Tibial nerve (tissue), 4 donors: ENCODE measurements around the gene FGGY.

Experiments used
- EP300 ChIP-seq, 2 donors: sonication (generic); formaldehyde crosslinking; IDR thresholded peaks; one replicate each; pipeline ENCODE4 v1.6.1; 2017; ENCODE audit warnings: antibody characterized with exemption in 2 of 2, mild to moderate bottlenecking in 1 of 2
- POLR2A ChIP-seq, 2 donors: fragments of 450-650 bp; IDR thresholded peaks; one replicate each; pipeline ENCODE4 v1.6.1; 2017; ENCODE audit warnings: antibody characterized with exemption in 2 of 2, mild to moderate bottlenecking in 2 of 2, moderate library complexity in 2 of 2
- TF ChIP-seq, protein P1 (sequence below), 5 experiments: fragments of 200-600 bp in 3 of 5; fragments of 450-650 bp in 2 of 5; sonication (generic) in 3 of 5; IDR thresholded peaks; one replicate each; pipeline ENCODE4 v1.5.1; 2016 to 2019; ENCODE audit warnings: antibody characterized with exemption in 5 of 5, mild to moderate bottlenecking in 3 of 5, moderate library complexity in 2 of 5

DNA sequence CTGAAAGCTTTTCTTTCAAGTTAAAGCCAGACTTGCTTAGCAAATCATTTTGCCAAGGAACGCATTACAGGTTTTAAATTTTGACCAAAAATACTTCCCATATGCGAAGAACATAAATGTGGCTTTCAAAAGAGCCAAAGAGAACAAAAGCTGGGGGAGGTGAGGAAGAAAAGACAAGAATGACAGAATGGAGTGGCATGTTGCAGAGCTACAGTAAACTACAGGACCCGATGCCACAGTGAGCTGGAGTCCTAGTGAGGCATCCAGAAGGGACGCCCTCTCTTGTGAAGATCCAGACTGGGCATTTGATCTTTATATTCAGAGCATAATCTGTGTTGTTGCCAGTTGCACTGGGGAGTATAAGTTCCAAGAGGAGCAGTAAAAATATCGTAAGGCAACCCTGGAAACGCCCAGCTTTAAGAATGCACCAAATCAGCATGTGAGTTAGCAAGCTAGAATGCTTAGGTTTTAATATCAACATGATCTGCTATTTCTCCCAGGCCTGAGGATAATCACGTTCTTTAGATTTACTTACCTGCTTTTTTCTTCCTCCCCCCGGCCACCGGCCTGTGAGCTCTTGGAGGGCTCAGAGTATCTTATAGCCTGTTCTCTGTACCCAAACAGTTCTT lies 469.4 kb downstream of the FGGY start:
- TF ChIP-seq, protein P1, sequence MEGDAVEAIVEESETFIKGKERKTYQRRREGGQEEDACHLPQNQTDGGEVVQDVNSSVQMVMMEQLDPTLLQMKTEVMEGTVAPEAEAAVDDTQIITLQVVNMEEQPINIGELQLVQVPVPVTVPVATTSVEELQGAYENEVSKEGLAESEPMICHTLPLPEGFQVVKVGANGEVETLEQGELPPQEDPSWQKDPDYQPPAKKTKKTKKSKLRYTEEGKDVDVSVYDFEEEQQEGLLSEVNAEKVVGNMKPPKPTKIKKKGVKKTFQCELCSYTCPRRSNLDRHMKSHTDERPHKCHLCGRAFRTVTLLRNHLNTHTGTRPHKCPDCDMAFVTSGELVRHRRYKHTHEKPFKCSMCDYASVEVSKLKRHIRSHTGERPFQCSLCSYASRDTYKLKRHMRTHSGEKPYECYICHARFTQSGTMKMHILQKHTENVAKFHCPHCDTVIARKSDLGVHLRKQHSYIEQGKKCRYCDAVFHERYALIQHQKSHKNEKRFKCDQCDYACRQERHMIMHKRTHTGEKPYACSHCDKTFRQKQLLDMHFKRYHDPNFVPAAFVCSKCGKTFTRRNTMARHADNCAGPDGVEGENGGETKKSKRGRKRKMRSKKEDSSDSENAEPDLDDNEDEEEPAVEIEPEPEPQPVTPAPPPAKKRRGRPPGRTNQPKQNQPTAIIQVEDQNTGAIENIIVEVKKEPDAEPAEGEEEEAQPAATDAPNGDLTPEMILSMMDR (IDR thresholded peaks at IDR 0.05): no peak
- no peak for TF ChIP-seq POLR2A (IDR thresholded peaks at IDR 0.05)
- TF ChIP-seq EP300 (IDR thresholded peaks at IDR 0.05): no peak
